HG03135 (cell line): ENCODE results near the gene BTG4.

ENCODE experiments used
- ATAC-seq: cut with Tn5 transposase; IDR thresholded peaks from one replicate; pipeline ENCODE4 v1.9.1; 2021; ENCODE audit warnings: mild to moderate bottlenecking, moderate library complexity; ENCODE audit not compliant: unreplicated experiment

Gene BTG4

GRCh38 chr11:111499483-111499882 is 12.7 kb downstream of the BTG4 start:
- no peak for ATAC-seq

GRCh38 chr11:111494040-111494439 is 18.1 kb downstream of the BTG4 start:
- no peak for ATAC-seq

- no peak for ATAC-seq
Measured at GRCh38 chr11:111490496-111490895, 21.7 kb downstream of the BTG4 start.

GRCh38 chr11:111483431-111483830 is 28.8 kb downstream of the BTG4 start:
- ATAC-seq, result no peak

GRCh38 chr11:111479666-111480065 is 32.5 kb downstream of the BTG4 start:
- no peak for ATAC-seq

GRCh38 chr11:111477898-111478297 is 34.3 kb downstream of the BTG4 start:
- ATAC-seq, result no peak

GRCh38 chr11:111476956-111477355 is 35.2 kb downstream of the BTG4 start:
- no peak for ATAC-seq

GRCh38 chr11:111476366-111476765 is 35.8 kb downstream of the BTG4 start:
- no peak for ATAC-seq

GRCh38 chr11:111474432-111474831 is 37.8 kb downstream of the BTG4 start:
- ATAC-seq, result no peak

- ATAC-seq, result no peak
Measured at GRCh38 chr11:111472228-111472627, 40.0 kb downstream of the BTG4 start.

GRCh38 chr11:111469200-111469599 is 43.0 kb downstream of the BTG4 start:
- no peak for ATAC-seq

GRCh38 chr11:111466615-111467014 is 45.6 kb downstream of the BTG4 start:
- no peak for ATAC-seq

GRCh38 chr11:111465400-111465799 is 46.8 kb downstream of the BTG4 start:
- ATAC-seq, result no peak

- ATAC-seq, result no peak
Measured at GRCh38 chr11:111463276-111463675, 48.9 kb downstream of the BTG4 start.

- no peak for ATAC-seq
Measured at GRCh38 chr11:111462329-111462728, 49.9 kb downstream of the BTG4 start.

GRCh38 chr11:111461460-111462235 is 50.5 kb downstream of the BTG4 start:
- no peak for ATAC-seq

GRCh38 chr11:111460856-111461255 is 51.3 kb downstream of the BTG4 start:
- ATAC-seq, result no peak

GRCh38 chr11:111460340-111460739 is 51.8 kb downstream of the BTG4 start:
- ATAC-seq, result no peak

- ATAC-seq, result no peak
Measured at GRCh38 chr11:111459506-111460270, 52.5 kb downstream of the BTG4 start.

- ATAC-seq, result no peak
Measured at GRCh38 chr11:111457731-111458368, 54.3 kb downstream of the BTG4 start.

GRCh38 chr11:111456859-111457730 is 55.1 kb downstream of the BTG4 start:
- ATAC-seq, result no peak
